GM12878 (cell line): Measurements from ENCODE around the gene HPS5. TPM values are rescaled to one million over a fixed set of nuclear protein-coding genes. Genes with fewer than 3 reads are reported as not detected.

Source experiments
- ATF2 ChIP-seq: IDR thresholded peaks from 2 replicates; pipeline ENCODE4 v1.6.1; 2012; ENCODE audit warnings: low read length, inconsistent platforms
- BMI1 ChIP-seq: fragments of 450-650 bp; IDR thresholded peaks from 2 replicates; pipeline ENCODE4 v1.6.1; 2016; ENCODE audit warnings: mild to moderate bottlenecking, moderate library complexity, borderline replicate concordance
- BRCA1 ChIP-seq: IDR thresholded peaks from 2 replicates; pipeline ENCODE4 v1.6.1; 2011; ENCODE audit warnings: low read depth, low read length, improper control_type of control experiment
- CBX3 ChIP-seq: fragments of 200-600 bp; sonication (generic); IDR thresholded peaks from 2 replicates; pipeline ENCODE4 v1.6.1; 2016; ENCODE audit warnings: low read depth, borderline replicate concordance
- CHD1 ChIP-seq: IDR thresholded peaks from 2 replicates; pipeline ENCODE4 v1.6.1; 2012; ENCODE audit warnings: low read depth, low read length, improper control_type of control experiment
- CREM ChIP-seq: IDR thresholded peaks from 2 replicates; pipeline ENCODE4 v1.6.1; 2014; ENCODE audit warnings: antibody characterized with exemption, low read depth
- DPF2 ChIP-seq: fragments of 450-650 bp; IDR thresholded peaks from 2 replicates; pipeline ENCODE4 v1.6.1; 2017; ENCODE audit warnings: mild to moderate bottlenecking
- MTA3 ChIP-seq: IDR thresholded peaks from 2 replicates; pipeline ENCODE4 v1.6.1; 2012; ENCODE audit warnings: low read length, inconsistent platforms, borderline replicate concordance
- NBN ChIP-seq: fragments of 450-650 bp; IDR thresholded peaks from 2 replicates; pipeline ENCODE4 v1.6.1; 2016
- NKRF ChIP-seq: fragments of 450-650 bp; conservative IDR thresholded peaks from 2 replicates; pipeline ENCODE4 v1.6.1; 2017; ENCODE audit warnings: mild to moderate bottlenecking, moderate library complexity
- PKNOX1 ChIP-seq: fragments of 450-650 bp; IDR thresholded peaks from 2 replicates; pipeline ENCODE4 v1.6.1; 2016; ENCODE audit warnings: mild to moderate bottlenecking
- POLR2AphosphoS2 ChIP-seq: IDR thresholded peaks from 2 replicates; pipeline ENCODE4 v1.6.1; 2011; ENCODE audit warnings: low read depth, mild to moderate bottlenecking, low read length, improper control_type of control experiment, moderate library complexity
- PRDM15 ChIP-seq: fragments of 450-650 bp; formaldehyde crosslinking; IDR thresholded peaks from 2 replicates; pipeline ENCODE4 v1.4.0; 2020; ENCODE audit warnings: mild to moderate bottlenecking, moderate library complexity
- RCOR1 ChIP-seq: conservative IDR thresholded peaks from 2 replicates; pipeline ENCODE4 v1.6.1; 2012; ENCODE audit warnings: low read depth, low read length, improper control_type of control experiment
- SIX5 ChIP-seq: IDR thresholded peaks from 2 replicates; pipeline ENCODE4 v1.6.1; 2011; ENCODE audit warnings: mild to moderate bottlenecking, low read depth, low read length, moderate library complexity; ENCODE audit not compliant: severe bottlenecking
- SREBF1 ChIP-seq: IDR thresholded peaks from 2 replicates; pipeline ENCODE4 v1.6.1; 2012; ENCODE audit warnings: mild to moderate bottlenecking, low read length
- ZNF207 ChIP-seq: fragments of 450-650 bp; IDR thresholded peaks from 2 replicates; pipeline ENCODE4 v1.6.1; 2014; ENCODE audit warnings: antibody characterized with exemption, mild to moderate bottlenecking, borderline replicate concordance
- polyA plus RNA-seq, 11 experiments: library from polyadenylated mRNA; depleted of rRNA in 4 of 11; unstranded in 6 of 11; stranded (reverse) in 5 of 11; fragments of >200 nt; fragmentation: Nextera tagmentation in 4 of 11; fragmentation: Illumina TruSeq in 1 of 11; extraction: Ambion mirVana in 4 of 11; extraction: Trizol in 1 of 11; gene quantifications; 1 replicate in 1 of 11; 2 replicates in 10 of 11; pipeline versions ENCODE4 v1.2.1 to v1.2.3, GENCODE V29; 2011 to 2016; ENCODE audit warnings: inconsistent platforms in 2 of 11, missing spikeins in 2 of 11, low read depth in 1 of 11
- total RNA-seq, 4 experiments: library from RNA; depleted of rRNA in 3 of 4; stranded (reverse); fragments of >200 nt in 3 of 4; fragmentation: Illumina TruSeq in 1 of 4; extraction: Trizol in 1 of 4; gene quantifications; 2 replicates each; pipeline versions ENCODE4 v1.2.1 to v1.2.3, GENCODE V29; 2013 to 2021
- TF ChIP-seq, protein P1 (sequence below): IDR thresholded peaks from 2 replicates; pipeline ENCODE4 v1.6.1; 2012; ENCODE audit warnings: mild to moderate bottlenecking, low read depth, low read length

HPS5 gene
- total and polyA plus RNA-seq, 10 of the 15 experiments (the other 5 are each of a cell fraction or from before 2014, with no cell fraction given): 11.9 to 32.6 (median 23.5) TPM

DNA sequence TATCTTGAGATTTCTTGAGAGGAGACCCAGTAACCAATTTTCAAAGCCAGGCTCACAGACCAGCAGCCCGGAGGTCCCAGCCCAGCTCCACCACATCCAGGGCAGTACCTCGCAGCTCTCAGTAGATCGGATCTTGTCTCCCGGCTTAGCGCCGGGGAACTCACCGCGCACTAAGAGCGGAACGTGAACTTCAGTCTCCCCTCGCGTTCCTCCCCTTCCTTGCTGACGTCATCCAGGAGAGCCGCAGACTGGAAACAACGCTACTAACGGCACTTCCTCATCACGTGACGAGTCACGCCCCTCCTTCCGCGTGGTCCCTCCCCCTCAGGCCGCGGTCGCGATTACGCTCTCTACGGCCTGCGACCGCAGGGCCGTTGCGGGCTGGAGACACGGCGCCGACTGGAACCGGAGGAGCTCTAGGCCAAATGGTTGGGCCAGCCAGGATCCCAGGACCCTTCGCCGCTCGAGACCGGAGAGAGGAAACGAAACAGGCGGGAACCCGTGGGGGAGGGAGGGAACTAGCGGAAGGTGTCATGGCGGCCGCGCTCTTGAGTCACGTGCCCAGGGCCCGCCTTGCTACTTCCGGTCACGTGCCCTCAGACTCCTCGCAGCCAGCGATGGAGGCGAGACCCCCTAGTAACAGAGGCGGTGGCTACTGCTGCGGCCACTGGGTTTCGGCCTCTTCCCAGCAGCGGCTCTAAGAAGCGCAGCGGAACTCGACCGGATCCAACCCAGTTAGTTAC lies at the start of gene HPS5, which contains the start of gene GTF2H1 (continued):
- no peak for TF ChIP-seq CBX3
- TF ChIP-seq CREM: peak; percentile 99
- TF ChIP-seq, protein P1, sequence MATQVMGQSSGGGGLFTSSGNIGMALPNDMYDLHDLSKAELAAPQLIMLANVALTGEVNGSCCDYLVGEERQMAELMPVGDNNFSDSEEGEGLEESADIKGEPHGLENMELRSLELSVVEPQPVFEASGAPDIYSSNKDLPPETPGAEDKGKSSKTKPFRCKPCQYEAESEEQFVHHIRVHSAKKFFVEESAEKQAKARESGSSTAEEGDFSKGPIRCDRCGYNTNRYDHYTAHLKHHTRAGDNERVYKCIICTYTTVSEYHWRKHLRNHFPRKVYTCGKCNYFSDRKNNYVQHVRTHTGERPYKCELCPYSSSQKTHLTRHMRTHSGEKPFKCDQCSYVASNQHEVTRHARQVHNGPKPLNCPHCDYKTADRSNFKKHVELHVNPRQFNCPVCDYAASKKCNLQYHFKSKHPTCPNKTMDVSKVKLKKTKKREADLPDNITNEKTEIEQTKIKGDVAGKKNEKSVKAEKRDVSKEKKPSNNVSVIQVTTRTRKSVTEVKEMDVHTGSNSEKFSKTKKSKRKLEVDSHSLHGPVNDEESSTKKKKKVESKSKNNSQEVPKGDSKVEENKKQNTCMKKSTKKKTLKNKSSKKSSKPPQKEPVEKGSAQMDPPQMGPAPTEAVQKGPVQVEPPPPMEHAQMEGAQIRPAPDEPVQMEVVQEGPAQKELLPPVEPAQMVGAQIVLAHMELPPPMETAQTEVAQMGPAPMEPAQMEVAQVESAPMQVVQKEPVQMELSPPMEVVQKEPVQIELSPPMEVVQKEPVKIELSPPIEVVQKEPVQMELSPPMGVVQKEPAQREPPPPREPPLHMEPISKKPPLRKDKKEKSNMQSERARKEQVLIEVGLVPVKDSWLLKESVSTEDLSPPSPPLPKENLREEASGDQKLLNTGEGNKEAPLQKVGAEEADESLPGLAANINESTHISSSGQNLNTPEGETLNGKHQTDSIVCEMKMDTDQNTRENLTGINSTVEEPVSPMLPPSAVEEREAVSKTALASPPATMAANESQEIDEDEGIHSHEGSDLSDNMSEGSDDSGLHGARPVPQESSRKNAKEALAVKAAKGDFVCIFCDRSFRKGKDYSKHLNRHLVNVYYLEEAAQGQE: no peak
- TF ChIP-seq RCOR1: no peak
- peak; percentile 88 for TF ChIP-seq DPF2
- peak; percentile 88; the same call in 1 of the 2 replicates for TF ChIP-seq POLR2AphosphoS2
- TF ChIP-seq BRCA1: no peak
- TF ChIP-seq NKRF: peak; percentile 91
- peak; percentile 37 for TF ChIP-seq SIX5
- peak; percentile 50 for TF ChIP-seq PKNOX1
- no peak for TF ChIP-seq MTA3
- peak; percentile 29; the same call in 1 of the 2 replicates for TF ChIP-seq ATF2
- TF ChIP-seq PRDM15: peak; percentile 71; the same call in 1 of the 2 replicates
- TF ChIP-seq CHD1: no peak; the same call in 1 of the 2 replicates
- TF ChIP-seq SREBF1: peak; percentile 41; the same call in 1 of the 2 replicates
- TF ChIP-seq NBN: peak; percentile 99
- TF ChIP-seq BMI1: no peak
- TF ChIP-seq ZNF207: peak; percentile 99
